HFFc6 (cell line): ENCODE results near the gene CTDP1. TPM values are rescaled to one million over a fixed set of nuclear protein-coding genes. Genes with fewer than 3 reads are reported as not detected.

Source experiments
- DNase-seq: peaks from one replicate; pipeline ENCODE4 v3.0.0-alpha.2; 2018
- H3K27ac Mint-ChIP-seq: 2 replicates; pipeline ENCODE4 v1.8.0; 2020; ENCODE audit warnings: mild to moderate bottlenecking, mixed read lengths
- H3K27me3 Mint-ChIP-seq: 2 replicates; pipeline ENCODE4 v1.8.0; 2021; ENCODE audit warnings: mild to moderate bottlenecking, moderate library complexity, mixed read lengths; ENCODE audit not compliant: insufficient read depth
- H3K36me3 Mint-ChIP-seq: 2 replicates; pipeline ENCODE4 v1.8.0; 2021; ENCODE audit warnings: low read depth, mixed read lengths
- H3K4me1 Mint-ChIP-seq: 2 replicates; pipeline ENCODE4 v1.8.0; 2020; ENCODE audit warnings: low read depth, mixed read lengths
- H3K4me3 Mint-ChIP-seq: 2 replicates; pipeline ENCODE4 v1.8.0; 2020; ENCODE audit warnings: mild to moderate bottlenecking, moderate library complexity, mixed read lengths
- H3K9me3 Mint-ChIP-seq: 2 replicates; pipeline ENCODE4 v1.8.0; 2020; ENCODE audit warnings: mild to moderate bottlenecking, mixed read lengths
- CTCF ChIP-seq: fragments of 200-600 bp; sonication (generic); IDR thresholded peaks from 2 replicates; pipeline ENCODE4 v1.5.0; 2021; ENCODE audit warnings: antibody characterized with exemption, mild to moderate bottlenecking
- total RNA-seq, 6 experiments: library from RNA; stranded (reverse); fragmentation: NEBNext Ultra II Directional; extraction: Animal tissue kit (Norgen Biotek cat#: 25700); gene quantifications; 2 replicates in 1 of 6; 3 replicates in 5 of 6; pipeline ENCODE4 v1.2.3, GENCODE V29; 2021

Gene CTDP1
- total RNA-seq, 6 experiments from 2014 or later = 15.6 to 18.2 (median 16.6) TPM

- Mint-ChIP-seq H3K4me1 (peaks cover 21% of the 10 kb centered on the region), H3K27ac (no peak overlapping the region), H3K27me3 (no peaks in the 10 kb centered on the region), H3K4me3 (no peak overlapping the region), H3K9me3 (no peaks in the 10 kb centered on the region), H3K36me3 (peaks cover 27% of the 10 kb centered on the region)
- no peak for DNase-seq
- TF ChIP-seq CTCF = no peak
Observed at GRCh38 chr18:79685281-79685680, 5.7 kb downstream of the CTDP1 start.

- Mint-ChIP-seq H3K9me3 (no peaks in the 10 kb centered on the region), H3K36me3 (peaks cover 27% of the 10 kb centered on the region), H3K4me3 (no peak overlapping the region), H3K27me3 (no peaks in the 10 kb centered on the region), H3K27ac (no peak overlapping the region), H3K4me1 (peaks cover 15% of the 10 kb centered on the region)
- DNase-seq = no peak
- no peak for TF ChIP-seq CTCF
Observed at GRCh38 chr18:79685971-79686370, 6.4 kb downstream of the CTDP1 start.

- Mint-ChIP-seq H3K9me3 (no peaks in the 10 kb centered on the region), H3K36me3 (peaks cover 23% of the 10 kb centered on the region), H3K27ac (no peak overlapping the region), H3K4me1 (0 out of 2 replicates have a peak, but pooled peaks cover 2% of the 10 kb centered on the region), H3K27me3 (peaks cover 3% of the 10 kb centered on the region), H3K4me3 (no peak overlapping the region)
- TF ChIP-seq CTCF = no peak
- DNase-seq = no peak
Observed at GRCh38 chr18:79687806-79688205, 8.2 kb downstream of the CTDP1 start.

GRCh38 chr18:79690071-79690470, 10.5 kb downstream of the CTDP1 start:
- TF ChIP-seq CTCF = no peak
- Mint-ChIP-seq H3K27ac (no peak overlapping the region), H3K9me3 (no peaks in the 10 kb centered on the region), H3K4me3 (no peak overlapping the region), H3K27me3 (peaks cover 4% of the 10 kb centered on the region), H3K4me1 (no peaks in the 10 kb centered on the region), H3K36me3 (peaks cover 11% of the 10 kb centered on the region)
- DNase-seq = no peak

GRCh38 chr18:79690586-79691482, 11.2 kb downstream of the CTDP1 start:
- Mint-ChIP-seq H3K27me3 (peaks cover 4% of the 10 kb centered on the region), H3K4me1 (no peaks in the 10 kb centered on the region), H3K4me3 (no peak overlapping the region), H3K27ac (no peak overlapping the region), H3K36me3 (peaks cover 7% of the 10 kb centered on the region), H3K9me3 (no peaks in the 10 kb centered on the region)
- TF ChIP-seq CTCF = no peak
- DNase-seq = no peak
